GM12892 (cell line): ENCODE measurements around the gene UNC5C.

ENCODE experiments used
- DNase-seq: peaks from one replicate; pipeline ENCODE4 v3.0.0; 2011; ENCODE audit not compliant: insufficient read length
- FAIRE-seq: peaks from 2 replicates; lab custom pipeline; 2011; peaks lifted over from hg19 to GRCh38; lab: Jason Lieb, UNC
- POLR2A ChIP-seq: IDR thresholded peaks from 2 replicates; pipeline ENCODE4 v1.6.1; 2011; ENCODE audit warnings: low read depth, low read length, control low read depth
- POLR2AphosphoS5 ChIP-seq: IDR thresholded peaks from 2 replicates; pipeline ENCODE4 v1.6.1; 2011; ENCODE audit warnings: low read depth, low read length, control low read depth
- TAF1 ChIP-seq: IDR thresholded peaks from 2 replicates; pipeline ENCODE4 v1.6.1; 2011; ENCODE audit warnings: low read depth, mild to moderate bottlenecking, control low read depth, low read length, borderline replicate concordance

UNC5C gene

DNA sequence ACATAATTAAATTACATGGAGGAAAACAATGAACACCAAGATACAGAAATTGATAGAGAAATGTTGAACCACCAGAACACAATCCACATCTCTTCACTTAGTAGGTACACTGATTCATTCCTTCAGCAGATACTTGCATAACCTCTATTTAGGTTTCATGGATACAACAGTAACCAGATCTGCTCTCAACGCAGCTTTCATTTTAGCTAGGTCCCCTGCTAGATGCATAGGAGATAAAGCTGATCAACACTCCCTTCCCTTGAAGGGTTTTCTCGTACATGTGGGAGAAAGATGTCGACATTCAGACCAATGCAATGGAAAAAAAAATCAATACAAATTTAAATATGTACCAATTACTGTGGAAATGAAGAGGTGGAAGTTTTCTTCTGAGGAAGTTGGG lies 37.3 kb downstream of the UNC5C start:
- DNase-seq (no peak), FAIRE-seq (no peak)
- no peak for TF ChIP-seq TAF1
- TF ChIP-seq POLR2A, result no peak
- no peak for TF ChIP-seq POLR2AphosphoS5

DNA sequence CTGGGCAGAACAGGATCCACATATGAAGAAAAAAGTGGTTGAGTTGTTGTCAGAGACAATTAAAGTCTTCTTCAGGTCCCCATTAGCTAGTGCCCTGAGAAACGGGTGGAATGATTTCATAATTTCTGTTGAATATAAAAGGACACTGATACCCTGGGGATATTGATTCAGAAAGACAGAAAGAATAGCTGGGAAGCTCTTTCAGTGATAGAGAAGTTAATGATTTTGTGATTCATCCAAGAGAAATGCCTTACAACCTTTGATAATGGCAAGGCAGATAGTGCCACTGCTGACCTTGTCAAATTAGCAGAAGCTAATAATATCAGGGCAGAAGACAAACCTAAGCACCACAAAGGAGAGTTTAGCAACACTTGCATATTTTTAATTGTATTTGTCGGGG lies 37.9 kb downstream of the UNC5C start:
- TF ChIP-seq POLR2A (no peak), POLR2AphosphoS5 (no peak), TAF1 (no peak)
- no peak for FAIRE-seq
- DNase-seq, result no peak

GRCh38 chr4:95510145-95510544 lies 38.6 kb downstream of the UNC5C start:
- no peak for TF ChIP-seq POLR2AphosphoS5
- TF ChIP-seq POLR2A, result no peak
- no peak for TF ChIP-seq TAF1
- FAIRE-seq, result no peak
- no peak for DNase-seq

DNA sequence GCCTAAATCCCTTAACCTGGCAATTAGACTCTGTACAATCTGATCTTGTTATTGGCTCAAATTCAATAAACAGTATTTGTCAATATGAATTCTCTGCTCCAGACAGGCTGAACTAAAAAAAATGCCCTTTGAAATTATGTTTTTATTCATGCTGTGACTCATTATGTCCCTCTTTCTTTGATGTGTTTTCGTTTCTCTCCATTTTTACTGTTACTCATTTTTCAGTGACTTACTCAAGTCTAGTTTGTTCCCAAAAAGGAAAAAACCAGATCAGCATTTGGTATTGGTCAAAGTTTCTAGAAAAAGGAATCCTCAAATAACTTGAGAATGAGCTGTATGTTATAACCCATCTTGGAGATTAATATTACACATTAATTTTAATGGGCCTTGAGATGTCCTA lies 40.4 kb downstream of the UNC5C start:
- no peak for DNase-seq
- FAIRE-seq, result no peak
- TF ChIP-seq POLR2AphosphoS5 (no peak), TAF1 (no peak), POLR2A (no peak)

DNA sequence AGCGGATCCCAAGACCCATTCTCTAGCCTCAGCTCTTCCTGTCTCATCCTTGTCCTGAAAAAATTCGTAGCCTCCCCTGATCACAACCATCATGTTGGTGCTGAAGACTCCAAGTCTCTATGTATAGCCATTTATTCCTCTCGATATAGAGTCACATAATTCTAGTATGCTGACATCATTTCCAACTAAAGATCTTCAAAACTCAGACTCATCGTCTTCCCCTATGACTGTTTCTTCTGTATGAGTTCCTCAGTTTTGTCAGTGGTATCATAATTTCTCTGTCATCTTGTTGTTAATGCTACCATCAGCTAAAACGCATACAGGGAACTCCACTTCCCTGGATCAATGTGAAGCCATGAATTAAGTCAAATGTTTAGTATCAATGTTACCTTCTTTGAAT lies 41.2 kb downstream of the UNC5C start:
- TF ChIP-seq TAF1 (no peak), POLR2AphosphoS5 (no peak), POLR2A (no peak)
- DNase-seq (no peak), FAIRE-seq (no peak)

DNA sequence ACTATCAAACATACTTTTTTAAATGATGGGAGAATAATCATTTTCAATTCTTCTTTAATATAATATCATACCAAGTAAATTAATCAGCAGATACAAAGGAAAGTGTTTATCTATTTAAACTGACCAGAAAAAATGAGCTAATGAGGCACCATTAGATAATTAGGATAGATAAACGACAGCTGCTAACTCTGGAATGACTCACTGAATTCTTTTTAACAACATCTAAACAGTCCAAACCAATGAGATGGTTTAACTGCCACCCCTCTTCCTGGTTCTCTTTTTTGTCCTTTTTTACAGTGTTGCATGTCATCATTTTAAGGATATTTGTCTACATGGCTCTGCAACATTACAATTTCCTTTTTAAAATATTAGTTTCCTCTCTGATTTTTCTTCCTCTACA lies 41.6 kb downstream of the UNC5C start:
- TF ChIP-seq TAF1, result no peak
- no peak for TF ChIP-seq POLR2A
- no peak for TF ChIP-seq POLR2AphosphoS5
- FAIRE-seq (no peak), DNase-seq (no peak)

DNA sequence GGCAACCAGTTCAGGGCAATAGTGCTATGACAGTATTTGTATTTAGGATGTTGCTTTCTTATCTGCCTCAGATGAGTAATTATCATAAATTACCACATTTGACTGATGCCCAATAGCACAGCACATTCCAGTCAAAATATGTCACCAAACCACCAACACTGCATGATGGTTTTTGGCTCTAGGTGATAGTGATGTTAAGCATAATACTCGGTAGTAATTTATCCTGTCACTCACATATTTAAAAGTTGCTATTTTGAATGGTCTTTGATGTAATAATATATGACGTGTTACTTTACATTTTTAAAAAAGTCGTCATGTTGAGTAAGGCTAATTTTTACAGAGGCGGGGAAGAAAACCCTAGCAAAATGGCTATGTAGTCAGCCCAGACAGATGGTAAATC lies 42.5 kb downstream of the UNC5C start:
- DNase-seq (no peak), FAIRE-seq (no peak)
- TF ChIP-seq TAF1 (no peak), POLR2AphosphoS5 (no peak), POLR2A (no peak)

DNA sequence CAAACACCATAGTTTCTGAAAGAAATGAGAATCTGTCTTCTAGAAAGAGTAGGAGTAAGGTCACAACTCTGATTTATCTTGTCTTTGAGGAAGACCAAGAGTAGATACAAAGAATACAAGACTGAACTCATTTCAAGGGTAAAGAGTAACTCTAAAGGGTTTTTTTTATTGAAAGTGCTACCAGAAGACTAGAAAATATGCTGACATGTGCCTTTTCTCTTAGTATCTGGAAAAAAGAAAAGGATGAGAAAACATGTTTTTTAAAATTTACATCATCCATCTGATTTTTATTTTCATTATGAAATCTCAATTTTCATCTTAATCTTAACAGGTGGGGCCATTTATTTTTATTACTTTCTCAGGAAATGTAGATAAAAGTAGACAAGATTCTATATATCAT lies 43.0 kb downstream of the UNC5C start:
- FAIRE-seq, result no peak

GRCh38 chr4:95505151-95505550 lies 43.6 kb downstream of the UNC5C start:
- DNase-seq (no peak), FAIRE-seq (no peak)
- TF ChIP-seq POLR2AphosphoS5 (no peak), TAF1 (no peak), POLR2A (no peak)

More for the DNA sequence above, 43.0 kb downstream of the UNC5C start:
- no peak for DNase-seq
- no peak for TF ChIP-seq TAF1
- TF ChIP-seq POLR2A, result no peak
- TF ChIP-seq POLR2AphosphoS5, result no peak

DNA sequence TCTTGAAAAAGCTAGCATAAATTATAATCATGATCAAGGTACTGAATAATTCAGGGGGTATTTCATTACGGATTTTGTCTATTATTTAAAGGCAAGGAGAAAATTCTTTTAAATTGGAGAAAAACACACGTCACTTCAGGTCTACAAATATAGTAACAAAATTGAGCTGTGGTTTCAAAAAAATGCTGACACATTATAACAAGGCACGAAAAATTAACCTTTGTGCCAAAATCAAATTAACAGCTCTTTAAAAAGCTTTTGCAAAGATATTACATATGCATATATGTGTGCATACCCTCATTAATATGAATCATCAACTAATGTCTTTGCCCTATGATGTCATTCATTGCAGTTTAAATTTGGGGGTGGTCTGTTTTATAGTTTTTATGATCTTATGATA lies 44.3 kb downstream of the UNC5C start:
- no peak for TF ChIP-seq TAF1
- no peak for TF ChIP-seq POLR2A
- TF ChIP-seq POLR2AphosphoS5, result no peak
- FAIRE-seq (no peak), DNase-seq (no peak)

GRCh38 chr4:95500361-95500760 lies 48.4 kb downstream of the UNC5C start:
- TF ChIP-seq TAF1, result no peak
- TF ChIP-seq POLR2A, result no peak
- TF ChIP-seq POLR2AphosphoS5, result no peak
- no peak for DNase-seq
- FAIRE-seq, result no peak

DNA sequence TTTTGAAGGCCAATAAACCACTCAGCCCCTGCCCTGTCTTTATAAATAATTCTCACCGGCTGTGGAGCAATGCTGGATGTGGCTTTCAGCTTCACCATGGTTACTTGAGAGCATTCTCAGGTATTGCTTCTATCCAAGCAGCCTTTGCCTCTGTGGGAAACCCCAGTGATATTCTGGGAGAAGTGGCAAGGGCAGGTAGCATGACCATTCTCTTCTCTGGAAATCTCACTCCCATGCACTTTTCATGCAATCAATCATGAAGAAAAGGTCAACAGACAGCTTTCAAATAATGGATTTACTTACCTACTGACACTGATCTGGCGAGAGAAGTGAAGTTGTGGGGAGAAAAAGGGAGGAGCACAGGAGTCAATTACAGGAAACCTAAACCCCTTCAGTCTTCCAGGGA lies 49.5 kb downstream of the UNC5C start:
- TF ChIP-seq POLR2AphosphoS5 (no peak), TAF1 (no peak), POLR2A (no peak)
- no peak for FAIRE-seq
- no peak for DNase-seq

- DNase-seq (no peak), FAIRE-seq (no peak)
- TF ChIP-seq POLR2A (no peak), POLR2AphosphoS5 (no peak), TAF1 (no peak)
These were observed 54.6 kb downstream of the UNC5C start for GRCh38 chr4:95494186-95494585.

GRCh38 chr4:95478679-95479078 lies 70.1 kb downstream of the UNC5C start:
- FAIRE-seq, result no peak
- no peak for DNase-seq
- TF ChIP-seq POLR2AphosphoS5 (no peak), POLR2A (no peak), TAF1 (no peak)

GRCh38 chr4:95476121-95476520 lies 72.7 kb downstream of the UNC5C start:
- FAIRE-seq, result no peak
- DNase-seq, result no peak
- TF ChIP-seq POLR2A (no peak), TAF1 (no peak)
